K562 (cell line): ENCODE data around the gene NDUFA7. TPM values are rescaled to one million over a fixed set of nuclear protein-coding genes. Genes with fewer than 3 reads are reported as not detected.

Experiments
- ARID3A ChIP-seq: IDR thresholded peaks from 2 replicates; pipeline ENCODE4 v1.6.1; 2012; ENCODE audit warnings: low read depth, low read length, improper control_type of control experiment, borderline replicate concordance
- BRD4 ChIP-seq: fragments of 200-600 bp; sonication (generic); IDR thresholded peaks from 2 replicates; pipeline ENCODE4 v1.6.1; 2017; ENCODE audit warnings: inconsistent platforms
- CBFA2T3 ChIP-seq: fragments of 450-650 bp; IDR thresholded peaks from 2 replicates; pipeline ENCODE4 v1.6.1; 2017
- CTCFL ChIP-seq: IDR thresholded peaks from 2 replicates; pipeline ENCODE4 v1.6.1; 2011; ENCODE audit warnings: borderline replicate concordance, low read depth, mild to moderate bottlenecking, moderate library complexity, low read length; ENCODE audit not compliant: insufficient read depth, poor library complexity, severe bottlenecking
- DLX4 ChIP-seq: fragments of 250-450 bp; sonication (Bioruptor Pico); IDR thresholded peaks from 2 replicates; pipeline ENCODE4 v1.6.1; 2021; ENCODE audit warnings: mild to moderate bottlenecking
- DNMT1 ChIP-seq: fragments of 450-650 bp; IDR thresholded peaks from 2 replicates; pipeline ENCODE4 v1.6.1; 2016; ENCODE audit warnings: antibody characterized with exemption, mild to moderate bottlenecking
- EWSR1 ChIP-seq: fragments of 450-650 bp; IDR thresholded peaks from 2 replicates; pipeline ENCODE4 v1.6.1; 2018; ENCODE audit warnings: borderline replicate concordance, mild to moderate bottlenecking, low read depth, moderate library complexity; ENCODE audit not compliant: partially characterized antibody
- GTF2A2 ChIP-seq: IDR thresholded peaks from 2 replicates; pipeline ENCODE4 v1.6.1; 2016; ENCODE audit warnings: mild to moderate bottlenecking, missing genetic modification characterization, missing compliant biosample characterization
- HLTF ChIP-seq: fragments of 450-650 bp; IDR thresholded peaks from 2 replicates; pipeline ENCODE4 v1.6.1; 2016
- HNRNPH1 ChIP-seq: fragments of 200-400 bp; formaldehyde crosslinking; optimal IDR thresholded peaks from 2 replicates; pipeline ENCODE3; 2017; ENCODE audit warnings: low read depth, mild to moderate bottlenecking, low read length, moderate library complexity
- LEF1 ChIP-seq: fragments of 450-650 bp; IDR thresholded peaks from 2 replicates; pipeline ENCODE4 v1.6.1; 2016; ENCODE audit warnings: mild to moderate bottlenecking
- NONO ChIP-seq, 2 experiments: fragments of 200-400 bp in 1 of 2; fragments of 450-650 bp in 1 of 2; formaldehyde crosslinking in 1 of 2; IDR thresholded peaks; 2 replicates each; pipeline ENCODE4 v1.6.1; 2017; ENCODE audit warnings: low read depth in 2 of 2, mild to moderate bottlenecking in 2 of 2, moderate library complexity in 2 of 2, low read length in 1 of 2
- PCBP2 ChIP-seq: fragments of 200-400 bp; formaldehyde crosslinking; IDR thresholded peaks from 2 replicates; pipeline ENCODE4 v1.6.1; 2018; ENCODE audit warnings: low read length, low read depth, mild to moderate bottlenecking, moderate library complexity; ENCODE audit not compliant: poor library complexity, severe bottlenecking
- RBBP5 ChIP-seq: fragments of 200-600 bp; sonication (generic); IDR thresholded peaks from 2 replicates; pipeline ENCODE4 v1.6.1; 2012; ENCODE audit warnings: borderline replicate concordance, mild to moderate bottlenecking, low read length, control low read depth, inconsistent platforms; ENCODE audit not compliant: insufficient read depth, poor library complexity, severe bottlenecking
- RBM34 ChIP-seq: fragments of 200-400 bp; formaldehyde crosslinking; IDR thresholded peaks from 2 replicates; pipeline ENCODE4 v1.6.1; 2018; ENCODE audit warnings: low read length, borderline replicate concordance; ENCODE audit not compliant: insufficient read depth
- SIN3A ChIP-seq, 2 experiments: fragments of 150-350 bp in 1 of 2; IDR thresholded peaks; 2 replicates each; pipeline ENCODE4 v1.6.1; 2011 to 2016; ENCODE audit warnings: borderline replicate concordance in 2 of 2, low read depth in 2 of 2, low read length in 2 of 2, mild to moderate bottlenecking in 2 of 2, moderate library complexity in 2 of 2; ENCODE audit not compliant: control insufficient read depth in 1 of 2
- THRB ChIP-seq: fragments of 450-650 bp; formaldehyde crosslinking; conservative IDR thresholded peaks from 2 replicates; pipeline ENCODE4 v1.4.0; 2022; ENCODE audit warnings: mild to moderate bottlenecking, missing genetic modification characterization
- ZFP30 ChIP-seq: fragments of 250-450 bp; sonication (Bioruptor Pico); IDR thresholded peaks from 2 replicates; pipeline ENCODE4 v1.8.0; 2022; ENCODE audit warnings: moderate library complexity, mild to moderate bottlenecking, inconsistent platforms, borderline replicate concordance
- ZNF24 ChIP-seq: fragments of 450-650 bp; IDR thresholded peaks from 2 replicates; pipeline ENCODE4 v1.6.1; 2016
- ZNF311 ChIP-seq: fragments of 250-450 bp; sonication (Bioruptor Pico); IDR thresholded peaks from 2 replicates; pipeline ENCODE4 v1.4.0; 2020; ENCODE audit warnings: mild to moderate bottlenecking, moderate library complexity
- ZNF316 ChIP-seq: fragments of 450-650 bp; IDR thresholded peaks from 2 replicates; pipeline ENCODE4 v1.6.1; 2016
- ZNF79 ChIP-seq: fragments of 250-450 bp; sonication (Bioruptor Pico); IDR thresholded peaks from 2 replicates; pipeline ENCODE4 v1.4.0; 2020; ENCODE audit warnings: low read depth, mild to moderate bottlenecking, moderate library complexity
- polyA plus RNA-seq, 8 experiments: library from polyadenylated mRNA; depleted of rRNA in 4 of 8; stranded (reverse) in 5 of 8; unstranded in 3 of 8; fragments of >200 nt; fragmentation: Nextera tagmentation in 2 of 8; fragmentation: Illumina TruSeq in 1 of 8; extraction: Ambion mirVana in 2 of 8; extraction: Trizol in 1 of 8; gene quantifications; 2 replicates each; pipeline versions ENCODE4 v1.2.1 to v1.2.3, GENCODE V29; 2011 to 2014; ENCODE audit warnings: inconsistent platforms in 1 of 8, missing spikeins in 1 of 8
- total RNA-seq, 7 experiments: library from RNA; depleted of rRNA in 6 of 7; stranded (reverse); fragments of >200 nt in 6 of 7; fragmentation: Illumina TruSeq in 2 of 7; extraction: Trizol in 2 of 7; gene quantifications; 2 replicates each; pipeline versions ENCODE4 v1.2.1 to v1.2.3, GENCODE V29; 2011 to 2021; ENCODE audit warnings: low replicate concordance in 1 of 7

Gene NDUFA7
- total and polyA plus RNA-seq, 9 of the 15 experiments (the other 6 are each of a cell fraction or from before 2014, with no cell fraction given), result 70.8 to 348 (median 142) TPM

GRCh38 chr19:8307965-8308866 lies 13.0 kb downstream of the NDUFA7 start, which contains the start of gene CD320 (continued):
- no peak for TF ChIP-seq PCBP2
- peak; percentile 76 for TF ChIP-seq RBBP5
- TF ChIP-seq CTCFL, result no peak
- no peak for TF ChIP-seq GTF2A2 (tag)
- no peak for TF ChIP-seq ZNF79 (CRISPR knock-in tag)
- TF ChIP-seq HLTF, result no peak
- 0 out of 2 replicates have a peak, but pooled peaks have one; percentile 44 for TF ChIP-seq THRB
- peak; percentile 62 to 66; a peak in 2 of 4 replicates for TF ChIP-seq NONO (IDR thresholded peaks at IDR 0.05; ENCODE audit: low read depth in 2 of 2, low read length in 1 of 2)
- TF ChIP-seq HNRNPH1, result no peak
- TF ChIP-seq DLX4, result no peak
- 0 out of 2 replicates have a peak, but pooled peaks have one; percentile 36 for TF ChIP-seq ZNF316
- no peak for TF ChIP-seq ZNF311 (CRISPR knock-in tag)
- no peak for TF ChIP-seq ZFP30 (CRISPR knock-in tag)
- TF ChIP-seq RBM34, result no peak
- TF ChIP-seq DNMT1, result no peak
- no peak for TF ChIP-seq LEF1
- no peak for TF ChIP-seq BRD4
- peak; percentile 82 to 84; a peak in 3 of 4 replicates for TF ChIP-seq SIN3A (IDR thresholded peaks at IDR 0.05; ENCODE audit: borderline replicate concordance in 2 of 2, control insufficient read depth in 1 of 2, low read depth in 2 of 2, low read length in 2 of 2)
- TF ChIP-seq CBFA2T3, result no peak
- no peak for TF ChIP-seq EWSR1
- no peak for TF ChIP-seq ARID3A
- TF ChIP-seq ZNF24, result no peak
